Stomach (tissue), 19 donors: ENCODE results near the gene EIF1. TPM values are rescaled to one million over a fixed set of nuclear protein-coding genes. Genes with fewer than 3 reads are reported as not detected.

ENCODE experiments used
- DNase-seq, 2 donors: peaks; one replicate each; pipeline versions ENCODE4 v3.0.0 to v3.0.0-alpha.2; 2013 to 2019
- H3K27ac ChIP-seq, 5 donors: fragments of 200-600 bp in 4 of 5; sonication (generic) in 4 of 5; one replicate each; pipeline ENCODE4 v1.5.1; 2013 to 2019; ENCODE audit warnings: mild to moderate bottlenecking in 1 of 5, moderate library complexity in 1 of 5
- H3K27me3 ChIP-seq, 3 donors: fragments of 200-600 bp; sonication (generic); one replicate each; pipeline ENCODE4 v1.5.1; 2017 to 2019; ENCODE audit warnings: mixed run types in 1 of 3
- H3K36me3 ChIP-seq, 4 donors: fragments of 200-600 bp; sonication (generic); 1 replicate in 3 of 4; 2 replicates in 1 of 4; pipeline ENCODE4 v1.5.1; 2016 to 2019
- H3K4me1 ChIP-seq, 4 donors: fragments of 200-600 bp; sonication (generic); one replicate each; pipeline ENCODE4 v1.5.1; 2016 to 2019
- H3K4me3 ChIP-seq, 4 donors: fragments of 200-600 bp; sonication (generic) in 3 of 4; one replicate each; pipeline ENCODE4 v1.5.1; 2016 to 2019; ENCODE audit warnings: mild to moderate bottlenecking in 1 of 4
- H3K9me3 ChIP-seq, 4 donors: fragments of 200-600 bp; sonication (generic); one replicate each; pipeline ENCODE4 v1.5.1; 2016 to 2019
- CTCF ChIP-seq, 7 experiments: fragments of 450-650 bp in 4 of 7; fragments of 200-600 bp in 3 of 7; sonication (generic) in 3 of 7; IDR thresholded peaks; one replicate each; pipeline ENCODE4 v1.5.1; 2016 to 2019; ENCODE audit warnings: antibody characterized with exemption in 7 of 7, control low read depth in 2 of 7, mild to moderate bottlenecking in 1 of 7
- EP300 ChIP-seq: sonication (generic); formaldehyde crosslinking; IDR thresholded peaks from one replicate; pipeline ENCODE4 v1.6.1; 2017; ENCODE audit warnings: antibody characterized with exemption
- POLR2A ChIP-seq, 4 donors: fragments of 450-650 bp; IDR thresholded peaks; one replicate each; pipeline ENCODE4 v1.6.1; 2016; ENCODE audit warnings: antibody characterized with exemption in 4 of 4, control low read depth in 2 of 4, mild to moderate bottlenecking in 1 of 4, moderate library complexity in 1 of 4
- POLR2AphosphoS5 ChIP-seq, 3 donors: sonication (generic); formaldehyde crosslinking; IDR thresholded peaks; one replicate each; pipeline ENCODE4 v1.6.1; 2016; ENCODE audit warnings: antibody characterized with exemption in 3 of 3
- WGBS, 5 donors: extraction: QIAGEN DNeasy Blood & Tissue Kit in 3 of 5; methylation state at CpG; one replicate each; pipeline versions ENCODE4 v1.1.5 to v1.1.7; 2013 to 2018; 5-methylcytosine and 5-hydroxymethylcytosine counted together
- intact Hi-C: fragments of 100-400 bp; cut with DNase I; formaldehyde crosslinking; loops from one replicate; pipeline ENCODE4 v1.15.1; 2023; ENCODE audit warnings: low total_unique reads
- long read RNA-seq, 10 donors: transcript quantifications; one replicate each; lab custom pipeline, GENCODE V29; 2026
- polyA plus RNA-seq, 3 donors: library from polyadenylated mRNA; stranded (reverse); fragments of 200-250 nt; gene quantifications; one replicate each; pipeline ENCODE4 v1.2.3, GENCODE V29; 2013
- total RNA-seq, 5 donors: library from RNA; depleted of rRNA; stranded (reverse); fragments of >200 nt; gene quantifications; one replicate each; pipeline versions ENCODE4 v1.1.0 to v1.2.3, GENCODE V29; 2014 to 2016
- donor health status: healthy with polysubstance abuse.
- donor health status: Bipolar disorder and iron deficiency.
- donor health status: healthy.

Gene EIF1
- total RNA-seq, result 100 to 1,000 TPM in 3 of 5 donors, 10 to 100 TPM in 2; 62.4 to 255 (median 187) TPM
- polyA plus RNA-seq, result 100 to 1,000 TPM; 333 to 972 (median 834) TPM
- long read RNA-seq, donor 1, transcript EIF1-202 (2 exons, 2,170 nt), result minor isoform, 6 of 220 reads
- long read RNA-seq, donor 1, transcript EIF1-203 (4 exons, 2,330 nt), result major isoform, 197 of 220 reads
- long read RNA-seq, donor 1, partial matches to known transcripts, result 17 of 220 reads
- long read RNA-seq, donor 1, other reads (novel, unspliced or antisense), result 0 of 220 reads
- long read RNA-seq, donor 2, transcript EIF1-203 (4 exons, 2,330 nt), result major isoform, 217 of 242 reads
- long read RNA-seq, donor 2, transcript EIF1-202 (2 exons, 2,170 nt), result minor isoform, 7 of 242 reads
- long read RNA-seq, donor 2, partial matches to known transcripts, result 8 of 242 reads
- long read RNA-seq, donor 2, other reads (novel, unspliced or antisense), result 6 of 242 reads
- long read RNA-seq, donor 3, transcript EIF1-203 (4 exons, 2,330 nt), result major isoform, 191 of 215 reads
- long read RNA-seq, donor 3, transcript EIF1-202 (2 exons, 2,170 nt), result minor isoform, 10 of 215 reads
- long read RNA-seq, donor 3, partial matches to known transcripts, result 11 of 215 reads
- long read RNA-seq, donor 3, other reads (novel, unspliced or antisense), result 0 of 215 reads
- long read RNA-seq, donor 4, transcript EIF1-203 (4 exons, 2,330 nt), result major isoform, 43 of 54 reads
- long read RNA-seq, donor 4, partial matches to known transcripts, result 8 of 54 reads
- long read RNA-seq, donor 4, other reads (novel, unspliced or antisense), result 0 of 54 reads
- long read RNA-seq, donor 5, transcript EIF1-201 (3 exons, 1,120 nt), result minor isoform, 6 of 345 reads
- long read RNA-seq, donor 5, transcript EIF1-203 (4 exons, 2,330 nt), result major isoform, 312 of 345 reads
- long read RNA-seq, donor 5, partial matches to known transcripts, result 21 of 345 reads
- long read RNA-seq, donor 5, other reads (novel, unspliced or antisense), result 0 of 345 reads
- long read RNA-seq, donor 6, transcript EIF1-203 (4 exons, 2,330 nt), result major isoform, 520 of 613 reads
- long read RNA-seq, donor 6, transcript EIF1-202 (2 exons, 2,170 nt), result minor isoform, 31 of 613 reads
- long read RNA-seq, donor 6, transcript EIF1-201 (3 exons, 1,120 nt), result minor isoform, 5 of 613 reads
- long read RNA-seq, donor 6, partial matches to known transcripts, result 50 of 613 reads
- long read RNA-seq, donor 6, other reads (novel, unspliced or antisense), result 6 of 613 reads
- long read RNA-seq, donor 7, transcript EIF1-203 (4 exons, 2,330 nt), result major isoform, 417 of 461 reads
- long read RNA-seq, donor 7, transcript EIF1-202 (2 exons, 2,170 nt), result minor isoform, 6 of 461 reads
- long read RNA-seq, donor 7, partial matches to known transcripts, result 35 of 461 reads
- long read RNA-seq, donor 7, other reads (novel, unspliced or antisense), result 0 of 461 reads
- long read RNA-seq, donor 8, transcript EIF1-203 (4 exons, 2,330 nt), result major isoform, 299 of 347 reads
- long read RNA-seq, donor 8, transcript EIF1-202 (2 exons, 2,170 nt), result minor isoform, 10 of 347 reads
- long read RNA-seq, donor 8, partial matches to known transcripts, result 26 of 347 reads
- long read RNA-seq, donor 8, other reads (novel, unspliced or antisense), result 5 of 347 reads
- long read RNA-seq, donor 9, transcript EIF1-202 (2 exons, 2,170 nt), result minor isoform, 20 of 526 reads
- long read RNA-seq, donor 9, transcript EIF1-203 (4 exons, 2,330 nt), result major isoform, 364 of 526 reads
- long read RNA-seq, donor 9, transcript EIF1-201 (3 exons, 1,120 nt), result minor isoform, 9 of 526 reads
- long read RNA-seq, donor 9, partial matches to known transcripts, result 124 of 526 reads
- long read RNA-seq, donor 9, other reads (novel, unspliced or antisense), result 7 of 526 reads
- long read RNA-seq, donor 10, transcript EIF1-202 (2 exons, 2,170 nt), result minor isoform, 5 of 131 reads
- long read RNA-seq, donor 10, transcript EIF1-203 (4 exons, 2,330 nt), result major isoform, 117 of 131 reads
- long read RNA-seq, donor 10, partial matches to known transcripts, result 6 of 131 reads
- long read RNA-seq, donor 10, other reads (novel, unspliced or antisense), result 0 of 131 reads

DNA sequence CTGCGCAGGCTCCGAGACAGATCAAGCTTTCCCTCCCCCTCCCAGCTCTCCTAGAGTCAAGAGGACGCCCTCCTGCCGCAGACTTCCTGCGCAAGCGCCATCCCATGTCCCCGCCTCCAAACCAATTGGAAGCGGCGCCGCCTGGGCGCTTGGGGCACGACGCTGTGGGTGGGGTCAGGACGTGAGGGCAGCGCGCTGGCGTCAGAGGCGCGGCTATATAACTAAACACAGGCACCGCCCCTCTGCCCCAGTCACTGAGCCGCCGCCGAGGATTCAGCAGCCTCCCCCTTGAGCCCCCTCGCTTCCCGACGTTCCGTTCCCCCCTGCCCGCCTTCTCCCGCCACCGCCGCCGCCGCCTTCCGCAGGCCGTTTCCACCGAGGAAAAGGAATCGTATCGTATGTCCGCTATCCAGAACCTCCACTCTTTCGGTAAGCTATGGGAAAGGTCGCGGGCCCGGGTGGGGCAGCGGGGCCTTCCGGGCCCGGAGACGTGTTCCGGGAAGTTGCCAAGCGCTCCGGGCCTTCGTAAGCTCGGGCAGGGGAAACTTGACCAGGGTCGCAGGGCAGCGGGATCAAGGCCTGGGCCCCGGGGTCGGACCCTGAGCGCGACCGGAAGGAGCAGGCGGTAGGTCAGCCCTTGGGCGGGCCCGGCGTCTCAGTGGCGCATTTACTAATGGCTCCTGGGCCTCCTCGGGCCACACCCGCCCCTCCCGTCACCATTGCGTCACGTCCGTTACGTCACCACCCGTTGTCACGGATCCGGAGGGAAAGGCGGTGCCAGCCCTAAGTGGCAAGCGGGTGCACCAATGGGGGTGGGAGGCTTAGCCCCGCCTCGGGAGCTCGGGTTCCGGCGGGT is at the start of gene EIF1:
TSS of gene EIF1 (plus strand) at position 245 of the 856 bp plus-strand sequence. CDS start at position 399, 154 bp downstream.
- intact Hi-C loops, result no loop called here
- WGBS, 5 donors, result 0 to 1% (median 1%) methylated on average over 25 to 81 of the region's 81 CpGs

GRCh38 chr17:41638941-41639340 is 49.7 kb upstream of the EIF1 start:
- TF ChIP-seq POLR2A (IDR thresholded peaks at IDR 0.05) (no peak), EP300 (no peak), POLR2AphosphoS5 (IDR thresholded peaks at IDR 0.05) (no peak), CTCF (IDR thresholded peaks at IDR 0.05) (no peak)
- Histone ChIP-seq H3K27ac (no peak overlapping the region), H3K4me1 (peaks cover 8 to 16% (median 15%) of the 10 kb centered on the region in 4 donors), H3K4me3 (no peak overlapping the region), H3K9me3 (no peaks in the 10 kb centered on the region), H3K27me3 (peaks cover 0 to 7% (median 0%) of the 10 kb centered on the region in 3 donors), H3K36me3 (no peaks in the 10 kb centered on the region)
- no peak for DNase-seq
- 77 to 92% (median 83%) methylated on average over 6 of the region's 6 CpGs for WGBS, 5 donors
- intact Hi-C loops, result loop anchor here (5.0 kb wide), 1 partner anchor 82 kb away; no protein-coding TSS in a partner anchor

More for the DNA sequence above, at the start of gene EIF1:
- H3K27ac ChIP-seq, result peak within 1 kb of the TSS; percentile 98 to 100 (median 100)
- no peaks in the 10 kb centered on the region for H3K9me3 ChIP-seq
- TF ChIP-seq CTCF (IDR thresholded peaks at IDR 0.05) (no peak), POLR2AphosphoS5 (IDR thresholded peaks at IDR 0.05) (peak; percentile 98 to 99 (median 99)), POLR2A (IDR thresholded peaks at IDR 0.05) (peak in 3 of 4 donors; percentile 82 to 99 (median 96)), EP300 (peak; percentile 35)
- peaks cover 23 to 42% (median 35%) of the 10 kb centered on the region in 4 donors for H3K4me1 ChIP-seq
- no peaks in the 10 kb centered on the region for H3K27me3 ChIP-seq
- peaks cover 45 to 46% (median 45%) of the 10 kb centered on the region in 4 donors for H3K36me3 ChIP-seq
- DNase-seq, result peak; percentile 100
- H3K4me3 ChIP-seq, result peak within 1 kb of the TSS; percentile 82 to 95 (median 90)
